SK-N-SH (cell line): ENCODE measurements around the gene ASB8. TPM values are rescaled to one million over a fixed set of nuclear protein-coding genes. Genes with fewer than 3 reads are reported as not detected.

Experiments used
- CTCF ChIA-PET: fragments of 300-600, 350-600 bp; formaldehyde crosslinking; extraction: SDS; loops from one replicate; lab custom pipeline; 2021; lab: Yijun Ruan, JAX
- POLR2A ChIA-PET: fragments of 350-600 bp; sonication (Branson Sonifier 250); formaldehyde crosslinking; extraction: SDS; loops from one replicate; lab custom pipeline; 2020; ENCODE audit warnings: antibody characterized with exemption, inconsistent platforms; lab: Yijun Ruan, JAX
- DNase-seq: peaks from one replicate; pipeline ENCODE4 v3.0.0; 2012
- H2AFZ ChIP-seq: fragments of 200-600 bp; sonication (generic); 2 replicates; pipeline ENCODE4 v1.8.1; 2016; ENCODE audit warnings: antibody characterized with exemption, mild to moderate bottlenecking, low read depth
- H3F3A ChIP-seq: fragments of 200-600 bp; sonication (generic); replicated peaks from 2 replicates; pipeline ENCODE3; 2016; ENCODE audit warnings: antibody characterized with exemption, mild to moderate bottlenecking; ENCODE audit not compliant: insufficient read depth
- H3K27ac ChIP-seq, 2 experiments: fragments of 200-500 bp in 1 of 2; fragments of 200-600 bp in 1 of 2; sonication (Bioruptor generic) in 1 of 2; sonication (generic), shearing (Covaris generic) in 1 of 2; 2 replicates each; pipeline versions ENCODE4 v1.5.1 to v1.6.1; 2014 to 2016; ENCODE audit warnings: low read depth in 2 of 2, inconsistent platforms in 1 of 2, low read length in 1 of 2, mild to moderate bottlenecking in 1 of 2, mixed read lengths in 1 of 2
- H3K27me3 ChIP-seq: fragments of 200-600 bp; sonication (generic), shearing (Covaris generic); 2 replicates; pipeline ENCODE4 v1.6.1; 2016; ENCODE audit warnings: mixed run types; ENCODE audit not compliant: insufficient read depth
- H3K36me3 ChIP-seq, 2 experiments: fragments of 200-500 bp in 1 of 2; fragments of 200-600 bp in 1 of 2; sonication (Bioruptor generic) in 1 of 2; sonication (generic) in 1 of 2; replicated peaks in 1 of 2; 2 replicates each; pipeline versions ENCODE3 to v1.5.1; 2014 to 2016; ENCODE audit warnings: low read length in 1 of 2, mild to moderate bottlenecking in 1 of 2; ENCODE audit not compliant: insufficient read depth in 2 of 2, control insufficient read depth in 1 of 2
- H3K4me1 ChIP-seq, 2 experiments: fragments of 200-500 bp in 1 of 2; fragments of 200-600 bp in 1 of 2; sonication (Bioruptor generic) in 1 of 2; sonication (generic), shearing (Covaris generic) in 1 of 2; 2 replicates each; pipeline versions ENCODE4 v1.5.1 to v1.6.1; 2014 to 2016; ENCODE audit warnings: low read depth in 1 of 2, low read length in 1 of 2, mixed run types in 1 of 2; ENCODE audit not compliant: insufficient read depth in 2 of 2, control insufficient read depth in 1 of 2
- H3K4me2 ChIP-seq: fragments of 200-600 bp; sonication (generic), shearing (Covaris generic); 2 replicates; pipeline ENCODE4 v1.6.1; 2017; ENCODE audit warnings: mixed run types
- H3K4me3 ChIP-seq, 2 experiments: fragments of 200-500 bp in 1 of 2; fragments of 200-600 bp in 1 of 2; sonication (Bioruptor generic) in 1 of 2; sonication (generic), shearing (Covaris generic) in 1 of 2; 2 replicates each; pipeline versions ENCODE4 v1.5.1 to v1.8.1; 2014 to 2016; ENCODE audit warnings: low read depth in 2 of 2, inconsistent platforms in 1 of 2, low read length in 1 of 2, mild to moderate bottlenecking in 1 of 2, mixed read lengths in 1 of 2, moderate library complexity in 1 of 2
- H3K79me2 ChIP-seq: fragments of 200-600 bp; sonication (generic); 2 replicates; pipeline ENCODE4 v1.8.1; 2017; ENCODE audit warnings: mild to moderate bottlenecking; ENCODE audit not compliant: insufficient read depth
- H3K9ac ChIP-seq: fragments of 200-600 bp; sonication (generic); 2 replicates; pipeline ENCODE4 v1.6.1; 2017; ENCODE audit warnings: mixed run types
- H3K9me2 ChIP-seq: fragments of 200-600 bp; sonication (generic); 2 replicates; pipeline ENCODE4 v1.6.1; 2017; ENCODE audit warnings: mixed run types
- H3K9me3 ChIP-seq: fragments of 200-600 bp; sonication (generic); 2 replicates; pipeline ENCODE4 v1.6.1; 2017; ENCODE audit warnings: mixed run types, mild to moderate bottlenecking, moderate library complexity
- H4K20me1 ChIP-seq: fragments of 200-600 bp; sonication (generic); 2 replicates; pipeline ENCODE4 v1.6.1; 2017; ENCODE audit warnings: mild to moderate bottlenecking, mixed run types; ENCODE audit not compliant: insufficient read depth
- CHD2 ChIP-seq: fragments of 150-350 bp; IDR thresholded peaks from 2 replicates; pipeline ENCODE4 v1.6.1; 2018; ENCODE audit warnings: low read length; ENCODE audit not compliant: partially characterized antibody
- CTCF ChIP-seq: fragments of 200-600 bp; sonication (generic); IDR thresholded peaks from 2 replicates; pipeline ENCODE4 v1.6.1; 2017; ENCODE audit warnings: antibody characterized with exemption, mild to moderate bottlenecking, moderate library complexity
- ELF1 ChIP-seq: IDR thresholded peaks from 2 replicates; pipeline ENCODE4 v1.4.0; 2012
- FOXM1 ChIP-seq: IDR thresholded peaks from 2 replicates; pipeline ENCODE4 v1.4.0; 2012; ENCODE audit warnings: low read depth, mild to moderate bottlenecking
- GABPA ChIP-seq: IDR thresholded peaks from 2 replicates; pipeline ENCODE4 v1.4.0; 2012; ENCODE audit warnings: low read depth, mild to moderate bottlenecking
- JUND ChIP-seq: IDR thresholded peaks from 2 replicates; pipeline ENCODE4 v1.4.0; 2012
- MEF2A ChIP-seq: IDR thresholded peaks from 2 replicates; pipeline ENCODE4 v1.4.0; 2012; ENCODE audit warnings: low read depth, borderline replicate concordance
- MXI1 ChIP-seq: IDR thresholded peaks from 2 replicates; pipeline ENCODE4 v1.6.1; 2012; ENCODE audit warnings: mild to moderate bottlenecking, low read depth, low read length, improper control_type of control experiment
- RCOR1 ChIP-seq: fragments of 150-350 bp; IDR thresholded peaks from 2 replicates; pipeline ENCODE4 v1.6.1; 2017; ENCODE audit warnings: antibody characterized with exemption, low read length
- RXRA ChIP-seq: IDR thresholded peaks from 2 replicates; pipeline ENCODE4 v1.4.0; 2012; ENCODE audit warnings: low read depth, mild to moderate bottlenecking, borderline replicate concordance
- SIN3A ChIP-seq: IDR thresholded peaks from 2 replicates; pipeline ENCODE4 v1.6.1; 2012; ENCODE audit warnings: low read depth, mild to moderate bottlenecking, low read length, moderate library complexity, borderline replicate concordance
- TAF1 ChIP-seq: IDR thresholded peaks from 2 replicates; pipeline ENCODE4 v1.6.1; 2012; ENCODE audit warnings: low read depth, mild to moderate bottlenecking, low read length, moderate library complexity, borderline replicate concordance
- TCF12 ChIP-seq: IDR thresholded peaks from 2 replicates; pipeline ENCODE4 v1.4.0; 2012
- USF1 ChIP-seq: IDR thresholded peaks from 2 replicates; pipeline ENCODE4 v1.4.0; 2012; ENCODE audit warnings: low read depth, borderline replicate concordance
- YY1 ChIP-seq: IDR thresholded peaks from 2 replicates; pipeline ENCODE4 v1.4.0; 2012; ENCODE audit warnings: low read depth, mild to moderate bottlenecking
- ZBTB33 ChIP-seq: IDR thresholded peaks from 2 replicates; pipeline ENCODE4 v1.4.0; 2012; ENCODE audit warnings: low read depth, borderline replicate concordance
- WGBS: methylation state at CpG from one replicate; pipeline ENCODE4 v1.1.6; 2017; ENCODE audit warnings: low lambda C conversion rate; 5-methylcytosine and 5-hydroxymethylcytosine counted together
- polyA plus RNA-seq, 3 experiments: library from polyadenylated mRNA; depleted of rRNA; stranded (reverse); fragments of >200 nt; gene quantifications; 2 replicates each; pipeline ENCODE4 v1.2.3, GENCODE V29; 2012
- TF ChIP-seq, protein P1 (sequence below): IDR thresholded peaks from 2 replicates; pipeline ENCODE4 v1.6.1; 2012; ENCODE audit warnings: mild to moderate bottlenecking, low read depth, low read length, moderate library complexity
- TF ChIP-seq, protein P2 (sequence below): fragments of 150-350 bp; IDR thresholded peaks from 2 replicates; pipeline ENCODE4 v1.6.1; 2017; ENCODE audit warnings: antibody characterized with exemption, low read length, low read depth, borderline replicate concordance
- TF ChIP-seq, protein P3 (sequence below): IDR thresholded peaks from 2 replicates; pipeline ENCODE4 v1.4.0; 2012; ENCODE audit warnings: low read depth
- TF ChIP-seq, protein P4 (sequence below): IDR thresholded peaks from 2 replicates; pipeline ENCODE4; 2012

ASB8 gene
- polyA plus RNA-seq, 1 of the 3 experiments (the other 2 are of a cell fraction): 13.8 TPM

GRCh38 chr12:48119078-48119833 is 38.1 kb downstream of the ASB8 start, which contains the start of gene PFKM:
TSS of gene PFKM (plus strand) at chr12:48119364. CDS start at chr12:48122775, 3,411 bp downstream.
- Histone ChIP-seq H2AFZ (peak within 1 kb of the TSS; percentile 99), H3K27ac (peak within 1 kb of the TSS; percentile 58 to 85; a peak in 3 of 4 replicates), H3K36me3 (peaks cover 14 to 18% of the 10 kb centered on the region in 2 experiments), H3K4me1 (peaks cover 6 to 7% of the 10 kb centered on the region in 2 experiments; a peak in 3 of 4 replicates), H3K79me2 (peaks cover 29% of the 10 kb centered on the region), H3K27me3 (peaks cover 5% of the 10 kb centered on the region; the same call in 1 of the 2 replicates), H3K9ac (peak within 1 kb of the TSS; percentile 63), H3K9me2 (no peaks in the 10 kb centered on the region), H4K20me1 (no peaks in the 10 kb centered on the region), H3K9me3 (no peaks in the 10 kb centered on the region), H3K4me3 (peak within 1 kb of the TSS; percentile 91 to 98), H3F3A (no peaks in the 10 kb centered on the region), H3K4me2 (peak within 1 kb of the TSS; percentile 92)
- WGBS: 2% methylated on average over 20 of the region's 20 CpGs
- ChIA-PET CTCF (interaction anchor here (1.0 to 1.8 kb wide), 3 partner anchors 14 to 156 kb away, joined by 4 read pairs; partner anchors contain the start of genes SENP1 and TMEM106C), POLR2A (interaction anchor here (1.2 to 1.6 kb wide), 2 partner anchors 14 to 38 kb away, joined by 5 to 8 read pairs; partner anchors contain the start of genes ASB8 and SENP1)
- DNase-seq: peak; percentile 84
- TF ChIP-seq, protein P1, sequence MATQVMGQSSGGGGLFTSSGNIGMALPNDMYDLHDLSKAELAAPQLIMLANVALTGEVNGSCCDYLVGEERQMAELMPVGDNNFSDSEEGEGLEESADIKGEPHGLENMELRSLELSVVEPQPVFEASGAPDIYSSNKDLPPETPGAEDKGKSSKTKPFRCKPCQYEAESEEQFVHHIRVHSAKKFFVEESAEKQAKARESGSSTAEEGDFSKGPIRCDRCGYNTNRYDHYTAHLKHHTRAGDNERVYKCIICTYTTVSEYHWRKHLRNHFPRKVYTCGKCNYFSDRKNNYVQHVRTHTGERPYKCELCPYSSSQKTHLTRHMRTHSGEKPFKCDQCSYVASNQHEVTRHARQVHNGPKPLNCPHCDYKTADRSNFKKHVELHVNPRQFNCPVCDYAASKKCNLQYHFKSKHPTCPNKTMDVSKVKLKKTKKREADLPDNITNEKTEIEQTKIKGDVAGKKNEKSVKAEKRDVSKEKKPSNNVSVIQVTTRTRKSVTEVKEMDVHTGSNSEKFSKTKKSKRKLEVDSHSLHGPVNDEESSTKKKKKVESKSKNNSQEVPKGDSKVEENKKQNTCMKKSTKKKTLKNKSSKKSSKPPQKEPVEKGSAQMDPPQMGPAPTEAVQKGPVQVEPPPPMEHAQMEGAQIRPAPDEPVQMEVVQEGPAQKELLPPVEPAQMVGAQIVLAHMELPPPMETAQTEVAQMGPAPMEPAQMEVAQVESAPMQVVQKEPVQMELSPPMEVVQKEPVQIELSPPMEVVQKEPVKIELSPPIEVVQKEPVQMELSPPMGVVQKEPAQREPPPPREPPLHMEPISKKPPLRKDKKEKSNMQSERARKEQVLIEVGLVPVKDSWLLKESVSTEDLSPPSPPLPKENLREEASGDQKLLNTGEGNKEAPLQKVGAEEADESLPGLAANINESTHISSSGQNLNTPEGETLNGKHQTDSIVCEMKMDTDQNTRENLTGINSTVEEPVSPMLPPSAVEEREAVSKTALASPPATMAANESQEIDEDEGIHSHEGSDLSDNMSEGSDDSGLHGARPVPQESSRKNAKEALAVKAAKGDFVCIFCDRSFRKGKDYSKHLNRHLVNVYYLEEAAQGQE: no peak
- TF ChIP-seq ZBTB33 (no peak), MEF2A (no peak), FOXM1 (no peak), CHD2 (peak; percentile 85), TAF1 (peak; percentile 58; the same call in 1 of the 2 replicates), RCOR1 (peak; percentile 56), TCF12 (peak; percentile 27; the same call in 1 of the 2 replicates), MXI1 (peak; percentile 88), JUND (no peak), ELF1 (no peak), USF1 (peak; percentile 37; the same call in 1 of the 2 replicates), RXRA (no peak), GABPA (no peak), YY1 (0 out of 2 replicates have a peak, but pooled peaks have one; percentile 44), CTCF (no peak), SIN3A (peak; percentile 60; the same call in 1 of the 2 replicates)
- TF ChIP-seq, protein P2, sequence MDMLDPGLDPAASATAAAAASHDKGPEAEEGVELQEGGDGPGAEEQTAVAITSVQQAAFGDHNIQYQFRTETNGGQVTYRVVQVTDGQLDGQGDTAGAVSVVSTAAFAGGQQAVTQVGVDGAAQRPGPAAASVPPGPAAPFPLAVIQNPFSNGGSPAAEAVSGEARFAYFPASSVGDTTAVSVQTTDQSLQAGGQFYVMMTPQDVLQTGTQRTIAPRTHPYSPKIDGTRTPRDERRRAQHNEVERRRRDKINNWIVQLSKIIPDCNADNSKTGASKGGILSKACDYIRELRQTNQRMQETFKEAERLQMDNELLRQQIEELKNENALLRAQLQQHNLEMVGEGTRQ: no peak
- TF ChIP-seq, protein P3, sequence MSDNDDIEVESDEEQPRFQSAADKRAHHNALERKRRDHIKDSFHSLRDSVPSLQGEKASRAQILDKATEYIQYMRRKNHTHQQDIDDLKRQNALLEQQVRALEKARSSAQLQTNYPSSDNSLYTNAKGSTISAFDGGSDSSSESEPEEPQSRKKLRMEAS: no peak
- TF ChIP-seq, protein P4, sequence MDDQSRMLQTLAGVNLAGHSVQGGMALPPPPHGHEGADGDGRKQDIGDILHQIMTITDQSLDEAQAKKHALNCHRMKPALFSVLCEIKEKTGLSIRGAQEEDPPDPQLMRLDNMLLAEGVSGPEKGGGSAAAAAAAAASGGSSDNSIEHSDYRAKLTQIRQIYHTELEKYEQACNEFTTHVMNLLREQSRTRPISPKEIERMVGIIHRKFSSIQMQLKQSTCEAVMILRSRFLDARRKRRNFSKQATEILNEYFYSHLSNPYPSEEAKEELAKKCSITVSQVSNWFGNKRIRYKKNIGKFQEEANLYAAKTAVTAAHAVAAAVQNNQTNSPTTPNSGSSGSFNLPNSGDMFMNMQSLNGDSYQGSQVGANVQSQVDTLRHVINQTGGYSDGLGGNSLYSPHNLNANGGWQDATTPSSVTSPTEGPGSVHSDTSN: no peak
